Fibroblast of skin of left biceps (primary cell): ENCODE results near the gene BLM.

Experiments used
- DNase-seq, 2 experiments: peaks; one replicate each; pipeline ENCODE4 v3.0.0-alpha.2; 2013; ENCODE audit warnings: low read depth in 2 of 2

BLM gene

DNA sequence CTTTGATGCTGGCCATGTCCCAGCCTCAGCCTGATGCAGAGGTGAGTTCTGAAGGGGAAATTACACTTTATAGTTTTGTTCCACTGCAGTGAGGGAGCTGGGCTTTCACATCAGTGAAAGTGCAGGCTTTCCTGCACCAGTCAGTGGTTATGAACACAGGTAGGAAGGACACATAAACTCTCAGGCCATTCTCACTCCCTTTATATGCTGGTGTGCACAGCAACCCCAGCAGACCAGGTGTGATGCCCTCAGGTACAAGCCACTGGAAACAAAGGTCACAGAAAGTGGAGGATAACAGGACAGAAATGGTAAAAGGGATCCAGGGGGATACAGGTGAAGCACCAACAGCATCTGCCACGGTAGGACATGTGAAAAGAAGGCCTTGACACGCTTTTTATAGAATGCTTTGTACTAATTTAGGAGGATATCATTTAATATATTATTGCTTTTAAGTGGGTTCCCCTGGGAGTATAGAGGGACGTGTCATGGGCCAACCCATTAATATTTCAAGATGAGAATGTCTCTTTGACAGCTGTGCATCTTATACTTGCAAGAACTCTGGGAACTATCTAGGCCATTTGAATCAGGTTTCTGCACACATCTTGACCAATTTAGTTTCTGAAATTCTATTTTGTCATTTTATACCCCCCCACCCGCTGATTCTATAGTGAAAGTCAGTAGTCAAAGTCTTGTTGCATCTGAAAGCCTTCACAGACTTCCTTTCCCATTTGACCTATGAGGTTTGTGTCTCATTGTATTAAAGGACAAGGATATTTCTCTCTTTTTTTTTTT is 25.0 kb upstream of the BLM start:
- no peak for DNase-seq

DNA sequence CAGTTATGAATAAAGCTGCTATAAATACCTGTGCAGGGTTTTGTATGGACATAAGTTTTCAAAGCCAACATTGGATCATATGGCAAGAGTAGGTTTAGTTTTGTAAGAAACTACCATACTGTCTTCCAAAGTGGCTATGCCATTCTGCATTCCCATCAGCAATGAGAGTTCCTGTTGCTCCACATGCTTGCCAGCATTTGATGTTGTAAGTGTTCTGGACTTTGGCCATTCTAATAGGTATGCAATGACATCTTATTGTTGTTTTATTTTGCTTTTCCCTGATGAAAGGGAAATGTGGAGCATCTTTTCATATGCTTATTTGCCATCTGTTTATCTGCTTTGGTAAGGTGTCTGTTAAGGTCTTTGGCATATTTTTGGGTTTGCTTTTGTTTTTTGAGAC is 22.2 kb upstream of the BLM start:
- DNase-seq: no peak

DNA sequence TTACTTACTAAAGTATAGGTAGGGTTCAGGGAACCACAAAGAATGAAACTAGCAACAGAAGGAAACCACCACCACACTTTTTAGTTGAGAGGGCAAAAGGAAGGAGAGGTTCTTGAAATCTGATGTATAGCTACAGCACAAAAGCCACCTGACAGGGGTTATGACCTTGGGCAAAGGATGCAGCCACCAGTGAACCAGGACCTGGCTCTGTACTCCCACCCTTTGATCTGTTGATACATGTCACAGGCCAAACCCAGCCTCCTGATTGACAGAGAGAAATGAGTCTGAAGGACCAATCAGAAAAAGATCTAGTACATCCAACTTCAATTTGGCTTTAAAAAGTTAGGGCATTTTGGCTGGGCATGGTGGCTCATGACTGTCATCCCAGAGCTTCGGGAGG is 20.0 kb upstream of the BLM start:
- no peak for DNase-seq

DNA sequence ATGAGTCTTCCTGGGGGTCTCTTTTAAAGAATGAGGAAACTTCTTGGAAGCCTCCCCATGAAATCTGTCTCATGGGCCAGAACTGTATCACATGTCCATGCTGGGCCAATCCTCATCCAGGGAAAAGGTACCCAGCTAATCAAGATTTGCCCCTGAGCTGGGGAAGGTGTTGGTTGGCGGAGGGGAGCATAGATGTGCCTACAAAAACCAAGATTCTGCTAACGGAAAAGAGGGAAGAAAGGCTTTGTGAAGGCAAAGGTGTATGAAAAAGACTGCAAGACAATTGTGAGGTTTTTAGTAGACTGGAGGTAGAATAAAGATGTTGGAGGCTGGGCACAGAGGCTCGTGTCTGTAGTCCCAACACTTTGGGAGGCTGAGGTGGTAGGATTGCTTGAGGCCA is 18.5 kb upstream of the BLM start:
- DNase-seq: no peak

DNA sequence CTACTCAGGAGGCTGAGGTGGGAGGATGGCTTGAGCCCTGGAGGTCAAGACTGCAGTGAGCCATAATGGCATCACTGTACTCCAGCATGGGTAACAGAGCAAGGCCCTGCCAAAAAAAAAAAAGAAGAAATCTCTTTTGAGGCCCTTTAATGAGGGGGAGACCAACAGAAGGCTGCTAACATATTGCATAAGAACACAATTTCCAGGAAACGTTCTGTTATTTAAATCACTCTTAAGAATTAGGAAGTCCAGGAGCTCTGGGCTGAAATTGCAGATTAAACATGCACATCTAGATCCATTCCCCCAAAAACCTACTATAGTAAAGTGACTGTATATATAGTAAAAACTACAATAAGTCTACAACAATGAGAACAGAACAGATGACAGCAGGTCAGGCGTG is 16.1 kb upstream of the BLM start:
- DNase-seq: no peak

DNA sequence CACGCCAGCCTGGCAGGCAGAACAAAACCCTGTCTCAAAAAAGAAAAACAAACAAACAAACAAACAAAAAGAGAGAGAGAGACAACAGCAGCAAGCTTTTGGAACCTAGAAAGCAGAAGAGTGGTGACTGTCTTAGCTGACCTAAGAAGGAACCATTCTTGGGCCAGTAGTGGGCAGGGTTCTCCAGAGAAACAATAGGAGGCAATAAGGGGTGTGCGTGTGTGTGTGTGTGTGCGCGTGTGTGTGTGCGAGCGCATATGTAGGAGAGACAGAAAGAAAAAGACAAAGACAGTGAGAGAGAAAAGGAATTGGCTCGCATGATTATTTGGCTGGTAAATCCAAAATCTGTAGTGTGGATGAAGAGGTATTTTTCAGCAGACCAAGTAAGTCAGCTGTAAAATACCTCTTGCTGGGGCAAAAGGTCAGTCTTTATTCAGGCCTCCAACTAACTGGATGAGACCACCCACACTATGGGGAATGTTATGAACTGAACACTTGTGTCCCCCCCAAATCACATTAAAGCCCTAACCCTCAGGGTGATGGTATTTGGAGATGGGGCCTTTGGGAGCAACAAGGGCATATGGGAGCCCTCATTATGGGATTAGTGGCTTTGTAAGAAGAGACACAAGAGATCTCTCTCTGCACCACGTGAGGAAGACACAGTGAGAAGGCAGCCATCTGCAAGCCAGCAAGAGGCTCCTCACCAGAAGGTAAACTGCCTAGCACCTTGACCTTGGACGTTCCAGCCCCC is 15.1 kb upstream of the BLM start:
- no peak for DNase-seq

DNA sequence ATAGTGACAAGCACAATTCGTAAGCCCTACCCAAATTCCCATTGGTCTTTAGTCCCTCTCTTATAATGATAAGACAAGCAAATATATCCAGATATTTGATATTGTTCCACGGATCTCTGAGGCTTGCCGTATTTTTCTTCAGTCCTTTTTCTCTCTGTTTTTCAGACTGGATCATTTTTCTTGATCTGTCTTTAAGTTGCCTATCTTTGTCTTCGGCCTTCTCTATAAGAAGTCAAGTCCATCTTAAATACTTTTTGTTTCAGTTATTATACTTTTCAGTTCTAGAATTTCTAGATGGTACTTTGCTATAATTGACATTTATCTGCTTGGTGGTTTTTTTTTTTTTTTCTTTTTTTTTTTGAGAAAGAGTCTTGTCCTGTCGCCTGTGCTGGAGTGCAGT is 13.7 kb upstream of the BLM start:
- DNase-seq: no peak

DNA sequence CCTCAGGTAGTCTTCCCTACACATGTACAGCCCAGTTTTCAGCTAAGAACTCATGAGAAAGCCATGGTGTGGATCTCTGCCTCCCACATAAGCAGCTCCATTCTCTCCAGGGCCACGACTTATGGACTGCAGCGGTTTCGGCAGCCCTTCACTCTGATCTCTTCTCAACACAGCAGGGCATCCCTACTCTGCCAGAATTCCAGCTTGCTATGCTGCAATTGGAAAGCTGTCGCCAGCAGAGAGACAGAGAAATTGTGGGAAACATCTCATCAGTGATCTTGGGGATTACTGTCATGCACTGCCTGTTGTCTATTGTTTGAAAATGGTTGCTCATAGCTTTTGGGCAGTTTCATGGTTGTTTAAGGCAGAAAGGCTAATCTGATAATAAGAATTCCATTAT is 11.9 kb upstream of the BLM start:
- no peak for DNase-seq

DNA sequence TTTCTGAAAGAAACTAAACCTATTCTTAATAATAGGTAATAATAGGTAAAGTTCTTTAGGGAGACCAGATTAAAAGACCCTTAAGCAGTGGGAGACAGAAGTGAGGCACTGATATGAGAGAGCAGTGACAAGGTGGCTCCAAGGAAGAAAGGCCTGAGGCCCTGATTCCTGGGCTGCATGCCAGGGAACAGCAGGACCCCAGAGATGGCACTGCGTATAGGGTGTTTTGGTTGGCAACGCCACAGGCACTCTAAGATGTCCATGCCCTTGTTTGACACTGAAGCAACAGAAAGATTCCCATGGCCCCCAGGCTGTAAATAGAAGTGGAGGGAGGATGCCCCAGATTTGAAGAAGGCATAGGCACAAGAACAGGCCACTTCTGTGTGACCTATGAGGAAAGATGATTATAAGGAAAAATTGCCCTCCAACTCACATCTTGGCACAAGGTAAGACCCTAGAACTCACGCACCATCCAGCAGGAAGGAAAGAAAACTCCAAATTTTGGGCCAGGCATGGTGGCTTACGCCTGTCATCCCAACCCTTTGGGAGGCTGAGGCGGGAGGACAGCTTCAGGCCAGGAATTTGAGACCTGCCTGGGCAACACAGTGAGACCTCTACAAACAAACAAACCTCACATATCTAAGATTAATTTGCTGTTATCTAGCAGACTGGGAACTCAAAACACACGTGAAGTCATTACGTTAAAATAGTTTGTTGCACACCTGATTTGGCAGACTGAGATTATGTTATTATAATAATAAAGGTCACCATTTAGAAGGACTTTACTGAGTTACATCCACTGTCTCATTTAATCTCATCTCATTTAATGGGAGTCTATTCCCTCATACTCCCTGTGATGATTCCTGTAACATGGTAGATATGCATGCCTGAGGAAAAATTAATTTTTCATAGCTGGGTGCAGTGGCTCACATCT is 10.5 kb upstream of the BLM start:
- DNase-seq: no peak

DNA sequence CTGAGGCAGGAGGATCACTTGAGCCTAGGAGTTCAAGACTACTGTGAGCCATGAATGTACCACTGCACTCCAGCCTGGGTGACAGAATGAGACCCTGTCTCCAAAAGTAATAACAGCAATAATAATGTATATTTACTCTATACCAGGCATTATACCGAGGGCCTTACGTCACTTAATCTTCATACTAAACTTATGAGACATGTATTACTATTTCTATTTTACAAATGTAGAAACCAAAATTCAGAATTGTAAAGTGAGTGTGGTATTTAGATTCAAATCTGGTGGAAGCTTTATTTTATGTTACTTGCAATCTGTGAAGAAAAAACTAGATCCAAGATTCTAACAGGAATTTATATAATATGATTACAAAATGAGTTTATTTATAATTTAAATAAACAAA is 9.7 kb upstream of the BLM start:
- DNase-seq: no peak

DNA sequence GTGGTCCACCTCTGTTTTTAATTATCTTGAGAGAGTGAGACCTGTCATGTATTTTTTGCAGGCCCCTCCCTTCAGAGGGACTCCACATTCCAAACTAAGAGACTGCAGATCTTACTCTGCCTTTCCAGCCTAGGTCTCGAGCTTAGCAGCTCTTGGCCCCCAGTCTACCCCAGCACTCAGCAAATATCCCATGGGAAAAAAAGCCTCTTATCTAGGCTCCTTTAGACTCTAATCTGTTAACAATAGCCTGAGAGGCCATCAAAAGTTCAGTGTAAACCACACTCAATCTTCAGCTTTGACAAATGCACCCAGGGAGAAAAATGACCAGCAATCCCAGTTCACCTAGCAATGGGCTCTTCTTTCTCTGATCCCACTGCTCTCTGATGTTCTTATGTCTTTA is 8.6 kb upstream of the BLM start:
- DNase-seq: no peak

DNA sequence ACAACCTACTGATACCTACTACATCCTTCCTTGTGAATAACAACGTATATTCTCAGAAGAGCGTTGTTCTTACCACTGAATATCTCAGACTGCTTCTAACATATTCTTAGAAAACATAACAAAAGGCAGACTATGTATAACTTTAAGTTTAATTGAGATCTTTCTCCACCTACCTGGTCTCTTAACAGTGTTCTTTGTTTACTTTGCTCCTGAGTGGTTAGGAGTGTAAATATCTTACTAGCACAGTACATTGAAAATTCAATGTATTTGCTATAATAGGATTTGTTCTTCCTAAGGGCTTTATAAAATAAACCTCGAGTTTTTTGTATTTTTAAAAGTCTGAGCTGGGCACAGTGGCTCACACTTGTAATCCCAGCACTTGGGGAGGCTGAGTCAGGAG is 7.9 kb upstream of the BLM start:
- no peak for DNase-seq

DNA sequence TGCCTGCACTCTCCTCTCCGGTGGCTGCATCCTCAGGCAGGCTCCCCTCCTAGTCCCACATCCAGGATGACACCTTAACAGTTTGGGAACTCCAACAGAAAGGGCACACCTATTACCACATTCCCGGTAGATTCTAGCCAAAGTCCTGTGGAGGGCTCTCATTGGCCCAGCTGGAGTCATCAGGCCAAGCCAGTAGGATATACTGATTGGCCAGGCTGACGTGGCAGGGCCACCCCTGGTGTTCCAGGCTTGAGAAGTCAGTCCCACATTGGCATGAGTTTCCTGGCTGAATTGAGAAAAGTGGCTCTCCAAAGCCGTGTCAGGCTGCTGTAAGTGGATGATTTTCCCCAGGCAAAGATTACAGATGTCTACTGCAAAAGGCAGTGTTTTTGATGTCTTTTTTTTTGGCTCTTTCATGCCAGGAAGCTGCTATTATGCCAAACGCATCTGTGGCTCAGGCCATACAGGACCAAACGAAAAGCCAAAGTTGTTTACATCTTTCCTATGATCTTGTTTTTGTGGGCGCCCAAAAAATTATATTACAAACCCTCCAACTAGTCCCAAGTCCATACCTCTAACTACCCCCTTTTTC is 6.6 kb upstream of the BLM start:
- no peak for DNase-seq

DNA sequence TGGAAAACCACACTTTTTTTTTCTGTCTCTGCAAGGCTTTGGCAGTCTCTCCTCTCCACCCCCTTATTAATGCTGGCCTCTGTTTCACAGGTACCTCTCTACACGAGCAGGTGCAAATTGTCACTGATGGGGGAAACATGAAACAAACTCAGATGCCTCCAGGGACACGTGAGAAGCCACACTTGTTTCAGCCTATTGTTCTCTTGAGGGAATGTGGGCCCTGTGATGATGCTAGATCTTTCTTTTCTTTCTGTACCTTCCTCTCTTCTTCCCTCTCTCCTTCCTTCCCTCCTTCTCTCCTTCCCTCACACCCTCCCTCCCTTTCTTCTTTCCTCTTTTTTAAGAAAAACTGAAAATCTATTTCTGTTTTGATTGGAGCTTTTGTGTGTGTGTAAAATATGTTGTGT is 5.7 kb upstream of the BLM start:
- no peak for DNase-seq

DNA sequence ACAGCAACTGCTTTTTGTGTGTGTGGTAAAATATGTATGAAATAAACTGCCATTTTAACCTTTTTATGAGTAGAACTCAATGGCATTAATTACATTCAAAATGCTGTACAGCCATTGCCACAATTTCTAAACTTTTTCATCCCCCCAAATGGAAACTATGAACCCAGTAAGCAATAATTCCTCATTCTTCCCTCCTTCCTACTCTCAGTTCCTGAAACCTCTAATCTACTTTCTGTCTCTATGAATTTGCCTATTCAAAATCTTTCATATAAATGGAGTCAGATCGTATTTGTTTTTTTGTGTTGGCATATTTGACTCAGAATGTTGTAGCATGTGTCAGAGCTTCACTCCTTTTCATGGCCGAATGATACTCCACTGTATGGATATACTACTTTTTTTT is 5.3 kb upstream of the BLM start:
- DNase-seq: no peak

DNA sequence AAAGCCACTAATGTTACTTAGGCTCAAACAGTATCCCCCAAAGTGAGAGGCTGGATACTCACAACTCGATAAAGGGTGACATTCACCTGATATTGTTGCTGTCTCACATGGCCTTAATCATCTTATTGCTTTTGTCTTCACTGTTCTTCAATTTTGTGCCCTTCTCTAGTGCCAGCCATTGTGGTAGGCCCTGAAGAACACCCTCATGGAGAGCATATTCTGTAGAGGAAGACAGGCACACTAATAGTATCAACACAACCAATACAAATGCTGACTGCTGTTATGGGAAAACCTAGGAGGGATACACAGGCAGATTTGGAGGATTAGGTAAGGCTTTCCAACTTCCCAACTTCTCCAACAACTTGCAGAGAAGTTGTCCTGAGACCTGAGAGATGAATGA is 4.1 kb upstream of the BLM start:
- DNase-seq: no peak

DNA sequence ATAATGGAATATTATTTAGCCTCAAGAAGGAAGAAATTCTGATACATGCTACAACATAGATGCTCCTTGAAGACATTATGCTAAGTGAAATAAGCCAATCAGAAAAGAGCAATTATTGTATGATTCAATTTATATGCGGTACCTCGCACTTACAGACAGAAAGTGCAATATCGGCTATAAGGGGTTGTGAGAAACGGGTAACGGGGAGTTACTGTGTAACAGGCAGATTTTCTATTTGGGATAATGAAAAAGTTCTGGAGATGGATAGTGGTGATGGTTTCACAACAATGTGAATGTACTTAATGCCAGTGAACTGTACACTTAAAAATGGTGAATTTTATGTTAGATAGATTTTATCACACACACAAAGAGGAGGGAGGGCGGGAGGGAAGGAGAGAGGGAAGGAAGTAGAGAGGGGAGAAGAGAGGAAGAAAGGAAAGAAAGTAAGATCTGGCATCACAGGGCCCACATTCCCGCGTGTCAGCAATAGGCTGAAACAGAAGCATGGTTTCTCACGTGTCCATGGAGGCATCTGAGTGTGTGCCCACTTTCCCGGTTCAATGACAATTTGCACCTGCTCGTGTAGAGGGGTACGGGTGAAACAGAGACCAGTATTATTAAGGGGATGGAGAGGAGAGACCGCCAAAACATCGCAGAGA is 700 bp upstream of the BLM start:
- no peak for DNase-seq

DNA sequence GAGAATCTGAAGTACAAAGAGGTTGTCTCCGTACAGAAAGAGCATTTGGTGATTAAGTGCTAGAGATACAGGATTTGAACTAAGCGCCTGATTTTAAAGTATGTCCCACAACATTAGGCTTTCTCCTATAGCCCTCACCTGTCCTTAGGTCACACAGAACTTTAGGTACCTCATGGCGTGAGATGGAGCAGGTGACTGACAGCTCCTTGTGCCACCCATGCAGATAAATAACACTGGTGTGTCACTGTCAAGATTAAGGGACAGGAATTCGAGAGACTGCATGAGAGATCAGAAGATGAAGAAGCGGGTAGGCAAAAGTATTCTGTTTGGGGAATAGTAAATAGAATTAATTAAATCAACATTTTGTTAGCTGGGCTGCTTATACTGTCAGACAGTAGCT is 1.1 kb downstream of the BLM start:
- DNase-seq: no peak

DNA sequence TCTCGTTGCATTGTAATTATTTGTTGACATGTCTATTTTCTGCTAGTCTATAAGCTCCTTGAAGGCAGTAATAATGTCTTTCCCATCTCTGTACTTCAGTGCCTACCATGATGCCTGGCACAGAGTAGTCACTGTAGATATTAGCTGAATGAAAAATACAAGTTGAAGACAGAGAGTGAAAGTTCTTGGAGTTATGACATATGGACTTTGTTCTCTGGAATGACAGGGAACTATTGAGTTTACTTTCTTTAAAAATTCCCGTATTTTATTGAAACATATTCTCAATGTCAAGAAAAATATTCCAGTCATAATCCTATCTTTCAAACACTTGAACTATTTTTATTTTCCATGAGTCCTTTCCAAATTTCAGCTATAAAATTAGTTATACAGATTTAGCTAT is 3.0 kb downstream of the BLM start:
- no peak for DNase-seq

DNA sequence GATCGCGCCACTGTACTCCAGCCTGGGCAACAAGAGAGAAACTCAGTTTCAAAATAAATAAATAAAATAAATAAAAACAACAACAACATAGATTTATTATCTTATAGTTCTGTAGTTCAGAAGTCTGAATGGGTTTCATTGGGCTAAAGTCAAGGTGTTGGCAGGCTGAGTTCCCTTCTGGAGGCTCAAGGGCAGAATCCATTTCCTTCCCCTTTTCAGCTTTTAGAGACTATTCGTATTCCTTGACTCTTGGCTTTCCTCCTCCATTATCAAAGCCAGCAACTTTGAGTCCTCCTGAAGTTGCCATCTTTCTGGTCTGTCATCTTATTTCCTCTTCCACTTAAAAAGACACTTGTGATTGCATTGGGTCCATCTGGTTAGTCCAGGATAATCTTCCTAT is 12.1 kb downstream of the BLM start:
- no peak for DNase-seq

DNA sequence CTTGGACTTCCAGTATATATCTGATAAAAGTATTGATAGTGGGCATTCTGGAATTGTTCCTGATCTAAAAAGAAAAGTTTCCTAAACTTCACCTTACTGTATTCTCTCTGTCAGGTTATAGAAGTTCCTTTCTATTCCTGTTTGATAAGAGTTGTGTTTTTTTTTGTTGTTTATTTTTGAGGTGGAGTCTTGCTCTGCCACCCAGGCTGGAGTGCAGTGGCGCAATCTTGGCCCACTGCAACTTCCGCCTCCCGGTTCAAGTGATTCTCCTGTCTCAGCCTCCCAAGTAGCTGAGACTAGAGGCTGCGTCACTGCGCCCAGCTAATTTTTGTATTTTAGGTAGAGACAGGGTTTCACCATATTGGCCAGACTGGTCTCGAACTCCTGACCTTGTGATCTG is 13.1 kb downstream of the BLM start:
- no peak for DNase-seq

DNA sequence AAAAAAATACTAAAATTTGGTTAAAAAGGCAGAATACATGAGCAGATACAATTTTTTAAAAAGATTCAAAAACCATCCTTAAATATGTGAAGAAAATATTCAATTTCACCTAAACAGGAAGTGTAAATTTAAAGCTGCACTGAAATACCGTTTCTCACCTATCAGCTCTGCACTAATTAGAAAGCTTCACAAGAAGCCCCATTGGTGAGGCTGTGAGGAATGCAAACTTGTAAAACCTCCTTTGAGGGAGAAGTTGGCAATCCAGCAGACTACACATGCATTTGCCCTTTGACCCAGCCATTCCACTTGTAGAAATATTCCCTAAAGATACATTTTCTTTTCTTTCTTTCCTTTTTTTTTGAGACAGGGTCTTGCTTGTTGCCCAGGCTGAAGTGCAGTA is 18.8 kb downstream of the BLM start:
- no peak for DNase-seq
